ENCODE measurements around the gene DMAC2. TPM values are rescaled to one million over a fixed set of nuclear protein-coding genes. Genes with fewer than 3 reads are reported as not detected.

Gene DMAC2
- polyA plus RNA-seq, 1 donor from 2014 or later, result 59.8 TPM

- H3K36me3 ChIP-seq (ENCODE audit: insufficient read depth, low read length), result no peaks in the 10 kb centered on the region
- H3F3A ChIP-seq (ENCODE audit: insufficient read depth, low read length, poor library complexity, severe bottlenecking), result no peaks in the 10 kb centered on the region
- H3K27ac ChIP-seq (ENCODE audit: low read length), result peak within 1 kb of the TSS; percentile 93
- no peaks in the 10 kb centered on the region for H4K20me1 ChIP-seq (ENCODE audit: insufficient read depth)
- H3K9me3 ChIP-seq (ENCODE audit: low read length), result no peaks in the 10 kb centered on the region
- no peaks in the 10 kb centered on the region for H3K9me2 ChIP-seq (ENCODE audit: insufficient read depth, low read length)
- H3K4me3 ChIP-seq (ENCODE audit: low read length), result peak within 1 kb of the TSS; percentile 92
- peak within 1 kb of the TSS; percentile 92 for H2AFZ ChIP-seq (ENCODE audit: low read depth, low read length)
- H3K79me2 ChIP-seq (replicated peaks; ENCODE audit: insufficient read depth, low read length), result peaks cover 16% of the 10 kb centered on the region
- TF ChIP-seq CTCF (IDR thresholded peaks at IDR 0.05; ENCODE audit: poor library complexity, severe bottlenecking) (peak; percentile 28), TAF1 (IDR thresholded peaks at IDR 0.05; ENCODE audit: low read depth) (no peak), MXI1 (conservative IDR thresholded peaks at IDR 0.05; ENCODE audit: poor library complexity, severe bottlenecking) (peak; percentile 100), REST (IDR thresholded peaks at IDR 0.05; ENCODE audit: borderline replicate concordance) (peak; percentile 78), EP300 (conservative IDR thresholded peaks at IDR 0.05; ENCODE audit: poor library complexity, severe bottlenecking) (no peak), EZH2 (IDR thresholded peaks at IDR 0.05; ENCODE audit: borderline replicate concordance, insufficient read depth, low read length, poor library complexity, severe bottlenecking) (no peak), SMC3 (conservative IDR thresholded peaks at IDR 0.05; ENCODE audit: poor library complexity) (peak; percentile 59), POLR2AphosphoS5 (IDR thresholded peaks at IDR 0.05) (peak; percentile 91), RAD21 (conservative IDR thresholded peaks at IDR 0.05) (no peak)
- H3K9ac ChIP-seq (ENCODE audit: low read length), result peak within 1 kb of the TSS; percentile 92
- H3K27me3 ChIP-seq (ENCODE audit: insufficient read depth, low read depth, low read length), result no peaks in the 10 kb centered on the region
- H3K4me2 ChIP-seq (ENCODE audit: low read length), result peak within 1 kb of the TSS; percentile 99
Measured at GRCh38 chr19:41397086-41398049, 42.3 kb downstream of the DMAC2 start, which contains the start of the genes BCKDHA and EXOSC5. BCKDHA (plus strand) TSS chr19:41397818; CDS start chr19:41397828, 10 bp downstream. EXOSC5 (minus strand) TSS chr19:41397359; CDS start chr19:41397328, 31 bp downstream.

- no peak overlapping the region for H3K4me3 ChIP-seq (ENCODE audit: low read length)
- H3K4me2 ChIP-seq (ENCODE audit: low read length), result no peak overlapping the region
- H3K79me2 ChIP-seq (replicated peaks; ENCODE audit: insufficient read depth, low read length), result peaks cover 16% of the 10 kb centered on the region
- H3K9me2 ChIP-seq (ENCODE audit: insufficient read depth, low read length), result no peaks in the 10 kb centered on the region
- no peak overlapping the region for H3K27ac ChIP-seq (ENCODE audit: low read length)
- H3K9ac ChIP-seq (ENCODE audit: low read length), result no peak overlapping the region
- no peaks in the 10 kb centered on the region for H3K36me3 ChIP-seq (ENCODE audit: insufficient read depth, low read length)
- no peak for TF ChIP-seq MXI1 (conservative IDR thresholded peaks at IDR 0.05; ENCODE audit: poor library complexity, severe bottlenecking)
- TF ChIP-seq EZH2 (IDR thresholded peaks at IDR 0.05; ENCODE audit: borderline replicate concordance, insufficient read depth, low read length, poor library complexity, severe bottlenecking), result no peak
- no peak for TF ChIP-seq REST (IDR thresholded peaks at IDR 0.05; ENCODE audit: borderline replicate concordance)
- no peak for TF ChIP-seq TAF1 (IDR thresholded peaks at IDR 0.05; ENCODE audit: low read depth)
- no peak for TF ChIP-seq EP300 (conservative IDR thresholded peaks at IDR 0.05; ENCODE audit: poor library complexity, severe bottlenecking)
- TF ChIP-seq CTCF (IDR thresholded peaks at IDR 0.05; ENCODE audit: poor library complexity, severe bottlenecking), result no peak
- no peak for TF ChIP-seq POLR2AphosphoS5 (IDR thresholded peaks at IDR 0.05)
- TF ChIP-seq SMC3 (conservative IDR thresholded peaks at IDR 0.05; ENCODE audit: poor library complexity), result no peak
- TF ChIP-seq RAD21 (conservative IDR thresholded peaks at IDR 0.05), result no peak
- H3K27me3 ChIP-seq (ENCODE audit: insufficient read depth, low read depth, low read length), result no peaks in the 10 kb centered on the region
- H3K9me3 ChIP-seq (ENCODE audit: low read length), result no peaks in the 10 kb centered on the region
- H3F3A ChIP-seq (ENCODE audit: insufficient read depth, low read length, poor library complexity, severe bottlenecking), result no peaks in the 10 kb centered on the region
- no peaks in the 10 kb centered on the region for H4K20me1 ChIP-seq (ENCODE audit: insufficient read depth)
- no peak overlapping the region for H2AFZ ChIP-seq (ENCODE audit: low read depth, low read length)
Measured at GRCh38 chr19:41395355-41395754, 44.4 kb downstream of the DMAC2 start.

Measured in neural cell (in vitro differentiated cells).